Endothelial cell of umbilical vein (primary cell): ENCODE measurements around the gene PIP5K1C.

Experiments
- CTCF ChIP-seq, 2 donors: IDR thresholded peaks; 1 replicate in 1 of 2; 2 replicates in 1 of 2; pipeline ENCODE4 v1.5.1; 2011; ENCODE audit warnings: low read length in 2 of 2, mild to moderate bottlenecking in 2 of 2, moderate library complexity in 2 of 2, control low read depth in 1 of 2, inconsistent platforms in 1 of 2, low read depth in 1 of 2; ENCODE audit not compliant: insufficient read depth in 1 of 2; ENCODE audit errors: extremely low read depth in 1 of 2
- FOS ChIP-seq: IDR thresholded peaks from 2 replicates; pipeline ENCODE4 v1.6.1; 2011; ENCODE audit warnings: mild to moderate bottlenecking, low read length, moderate library complexity, borderline replicate concordance; ENCODE audit not compliant: insufficient read depth
- JUN ChIP-seq: IDR thresholded peaks from 2 replicates; pipeline ENCODE4 v1.6.1; 2011; ENCODE audit warnings: borderline replicate concordance, low read depth; ENCODE audit not compliant: insufficient read length, insufficient read depth
- POLR2A ChIP-seq: IDR thresholded peaks from 2 replicates; pipeline ENCODE4 v1.6.1; 2012; ENCODE audit warnings: low read depth, mild to moderate bottlenecking, control low read depth, low read length
- POLR2AphosphoS5 ChIP-seq: IDR thresholded peaks from 2 replicates; pipeline ENCODE4 v1.6.1; 2012; ENCODE audit warnings: low read depth, mild to moderate bottlenecking, control low read depth, low read length, moderate library complexity; ENCODE audit not compliant: insufficient read depth
- TF ChIP-seq, protein P1 (sequence below): IDR thresholded peaks from 2 replicates; pipeline ENCODE4 v1.6.1; 2011; ENCODE audit not compliant: insufficient read depth, insufficient read length

DNA sequence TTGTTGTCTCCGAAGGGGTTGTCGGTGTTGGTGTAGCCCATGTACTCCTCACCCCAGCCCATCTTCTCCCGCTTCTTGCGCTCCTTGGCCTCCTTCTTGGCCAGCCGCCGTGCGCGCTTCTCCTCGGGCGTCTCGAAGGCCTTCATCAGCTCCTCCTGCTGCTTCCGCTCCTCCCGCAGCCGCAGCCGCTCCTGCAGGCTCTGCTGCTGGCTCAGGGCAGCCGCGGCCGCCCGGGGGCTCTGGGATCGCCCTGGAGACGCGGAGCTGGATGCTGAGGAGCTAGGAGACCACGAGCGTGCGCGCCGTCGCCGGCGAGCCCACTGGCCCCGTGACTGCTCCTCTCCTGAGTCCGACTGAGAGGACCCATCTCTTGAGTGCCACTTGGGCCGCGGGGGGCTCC is 76.6 kb downstream of the PIP5K1C start:
- TF ChIP-seq FOS (no peak), CTCF (IDR thresholded peaks at IDR 0.05; ENCODE audit: extremely low read depth in 1 of 2, insufficient read depth in 1 of 2, low read depth in 1 of 2, low read length in 2 of 2) (no peak), POLR2AphosphoS5 (no peak), POLR2A (no peak), JUN (no peak)
- TF ChIP-seq, protein P1, sequence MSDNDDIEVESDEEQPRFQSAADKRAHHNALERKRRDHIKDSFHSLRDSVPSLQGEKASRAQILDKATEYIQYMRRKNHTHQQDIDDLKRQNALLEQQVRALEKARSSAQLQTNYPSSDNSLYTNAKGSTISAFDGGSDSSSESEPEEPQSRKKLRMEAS: no peak
